Right renal cortex interstitium (tissue), 3 donors: ENCODE data around the gene WDR35. TPM values are rescaled to one million over a fixed set of nuclear protein-coding genes. Genes with fewer than 3 reads are reported as not detected.
"Not testable (repeated sequence)": the region's sequence is repeated elsewhere in the genome, so short reads cannot be mapped to it uniquely, and the experiment has no call there.

ENCODE experiments used
- DNase-seq, 3 donors: peaks; one replicate each; pipeline ENCODE4 v3.0.0-alpha.2; 2013; ENCODE audit warnings: low read depth in 3 of 3, low spot score in 2 of 3
- polyA plus RNA-seq, 3 donors: library from polyadenylated mRNA; unstranded; fragments of 120-200 nt; gene quantifications; one replicate each; pipeline ENCODE4 v1.2.1, GENCODE V29; 2013; ENCODE audit not compliant: insufficient read length in 3 of 3

WDR35 gene
- polyA plus RNA-seq, 3 donors = 26.3 to 30.7 (median 30.2) TPM

- no peak for DNase-seq
Observed at GRCh38 chr2:19898592-19899329, 91.1 kb downstream of the WDR35 start.

GRCh38 chr2:19897623-19898245 lies 92.2 kb downstream of the WDR35 start:
- no peak for DNase-seq

- no peak for DNase-seq
Observed at GRCh38 chr2:19895535-19895934, 94.4 kb downstream of the WDR35 start.

- DNase-seq = no peak
Observed at GRCh38 chr2:19894134-19894792, 95.6 kb downstream of the WDR35 start.

- DNase-seq = no peak
Observed at GRCh38 chr2:19893520-19894133, 96.3 kb downstream of the WDR35 start.

GRCh38 chr2:19891971-19892370 lies 97.9 kb downstream of the WDR35 start:
- DNase-seq = not testable (repeated sequence)

- no peak for DNase-seq
Observed at GRCh38 chr2:19890104-19890503, 99.8 kb downstream of the WDR35 start.

- no peak for DNase-seq
Observed at GRCh38 chr2:19888831-19889230, 101.1 kb downstream of the WDR35 start.

- DNase-seq = no peak
Observed at GRCh38 chr2:19887510-19887909, 102.4 kb downstream of the WDR35 start.

- no peak for DNase-seq
Observed at GRCh38 chr2:19886261-19886660, 103.6 kb downstream of the WDR35 start.

GRCh38 chr2:19885791-19886190 lies 104.1 kb downstream of the WDR35 start:
- DNase-seq = no peak

GRCh38 chr2:19883971-19884720 lies 105.8 kb downstream of the WDR35 start:
- no peak for DNase-seq

GRCh38 chr2:19883486-19883885 lies 106.4 kb downstream of the WDR35 start:
- DNase-seq = no peak

- DNase-seq = no peak
Observed at GRCh38 chr2:19882286-19882685, 107.6 kb downstream of the WDR35 start.

GRCh38 chr2:19881908-19882265 lies 108.0 kb downstream of the WDR35 start:
- DNase-seq = no peak

GRCh38 chr2:19881221-19881907 lies 108.5 kb downstream of the WDR35 start:
- DNase-seq = no peak

GRCh38 chr2:19880191-19880590 lies 109.7 kb downstream of the WDR35 start:
- not testable (repeated sequence) for DNase-seq

GRCh38 chr2:19879120-19879519 lies 110.8 kb downstream of the WDR35 start:
- no peak for DNase-seq

- no peak for DNase-seq
Observed at GRCh38 chr2:19878268-19879046, 111.4 kb downstream of the WDR35 start.
